ENCODE data around the gene SLC6A3. TPM values are rescaled to one million over a fixed set of nuclear protein-coding genes. Genes with fewer than 3 reads are reported as not detected.

Gene SLC6A3
- total and polyA plus RNA-seq, 3 donors from 2014 or later = 0.55 to 1.5 (median 0.83) TPM

- DNase-seq = no peak
- TF ChIP-seq POLR2A (IDR thresholded peaks at IDR 0.05) = no peak
- no peak for TF ChIP-seq CTCF (IDR thresholded peaks at IDR 0.05)
- no peaks in the 10 kb centered on the region for H3K36me3 ChIP-seq (ENCODE audit: low read depth, missing control alignments)
- intact Hi-C loops (cut with DNase I; ENCODE audit: low total_unique reads) = no loop called here
- H3K4me1 ChIP-seq = no peaks in the 10 kb centered on the region
- WGBS, 2 donors = 49 to 73% methylated on average over 6 to 16 of the region's 18 CpGs
- H3K27me3 ChIP-seq = no peaks in the 10 kb centered on the region
- H3K9me3 ChIP-seq = no peaks in the 10 kb centered on the region
- H3K27ac ChIP-seq = no peak overlapping the region
- H3K4me3 ChIP-seq = no peak overlapping the region
These were observed 25.5 kb upstream of the SLC6A3 start for GRCh38 chr5:1470762-1471211.

DNA sequence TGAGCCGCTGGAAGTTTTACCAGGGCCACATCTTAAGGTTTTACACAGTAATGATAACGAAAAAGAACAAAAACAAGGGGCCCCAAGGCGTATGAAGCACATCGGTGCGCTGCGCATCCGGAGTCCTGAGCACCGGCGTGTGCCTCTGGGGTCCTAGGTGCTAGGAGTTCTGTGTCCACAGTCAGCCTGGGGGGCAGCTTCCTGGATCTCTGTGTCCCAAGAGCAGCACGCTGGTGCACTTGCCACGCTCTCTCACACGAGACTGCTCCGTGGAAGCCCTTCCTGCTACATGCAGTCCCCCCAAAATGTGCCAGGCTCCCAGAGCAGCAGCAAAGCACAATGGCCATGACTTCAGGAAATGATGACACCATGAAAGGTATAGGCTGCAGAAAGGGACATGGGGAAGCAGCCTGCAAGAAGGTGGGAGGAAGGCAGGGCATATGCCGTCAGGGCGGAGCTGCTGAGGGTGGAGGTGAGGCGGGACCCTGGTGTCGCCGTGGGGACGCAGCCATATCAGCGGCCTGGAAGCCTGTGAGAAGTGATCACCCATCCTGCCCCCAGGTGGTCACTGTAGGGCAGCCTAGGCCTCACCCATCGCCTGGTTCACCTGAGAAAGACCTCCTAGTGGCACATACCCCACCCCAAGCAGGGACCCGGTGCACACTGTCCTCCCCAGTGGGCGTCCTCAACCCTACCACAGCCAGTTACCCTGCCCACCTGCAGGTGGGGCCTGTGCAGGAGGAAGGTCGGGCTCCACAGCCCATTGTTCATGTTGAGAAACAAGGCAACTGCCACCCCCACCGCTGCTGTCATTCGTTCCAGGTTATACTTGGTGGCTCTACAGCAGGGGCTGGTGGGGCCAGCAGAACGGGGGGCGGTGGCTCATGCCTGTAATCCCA, 23.6 kb upstream of the SLC6A3 start:
- Histone ChIP-seq H3K36me3 (ENCODE audit: low read depth, missing control alignments) (no peaks in the 10 kb centered on the region), H3K27me3 (no peaks in the 10 kb centered on the region), H3K9me3 (no peaks in the 10 kb centered on the region), H3K27ac (no peak overlapping the region), H3K4me3 (no peak overlapping the region), H3K4me1 (no peaks in the 10 kb centered on the region)
- DNase-seq = no peak
- intact Hi-C loops (cut with DNase I; ENCODE audit: low total_unique reads) = no loop called here
- TF ChIP-seq POLR2A (IDR thresholded peaks at IDR 0.05) = no peak
- no peak for TF ChIP-seq CTCF (IDR thresholded peaks at IDR 0.05)
- WGBS, 2 donors = 87 to 92% methylated on average over 18 to 28 of the region's 28 CpGs

DNA sequence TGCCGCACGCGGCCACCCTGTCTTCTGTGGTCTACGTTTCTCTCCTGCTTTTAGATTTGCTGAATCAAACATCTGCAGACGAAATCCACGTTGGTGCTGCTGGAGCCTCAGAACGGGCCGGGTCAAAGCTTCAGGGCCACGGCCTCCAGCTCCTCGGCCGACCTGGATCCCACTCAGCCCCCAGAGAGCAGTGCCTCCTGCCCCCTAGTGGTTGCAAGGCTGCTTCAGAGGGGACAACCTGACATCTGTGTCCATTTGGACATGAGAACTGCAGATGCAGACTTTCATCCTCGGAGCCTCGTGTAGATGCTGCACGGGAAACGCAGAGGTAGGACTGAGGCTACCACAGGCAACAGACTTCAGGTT, 23.0 kb upstream of the SLC6A3 start:
- 48 to 49% methylated on average over 12 to 15 of the region's 15 CpGs for WGBS, 2 donors
- Histone ChIP-seq H3K27me3 (no peaks in the 10 kb centered on the region), H3K27ac (no peak overlapping the region), H3K4me1 (no peaks in the 10 kb centered on the region), H3K9me3 (no peaks in the 10 kb centered on the region), H3K4me3 (no peak overlapping the region), H3K36me3 (ENCODE audit: low read depth, missing control alignments) (no peaks in the 10 kb centered on the region)
- TF ChIP-seq POLR2A (IDR thresholded peaks at IDR 0.05) (no peak), CTCF (IDR thresholded peaks at IDR 0.05) (peak; percentile 31 to 63 (median 60))
- peak; percentile 67 for DNase-seq
- intact Hi-C loops (cut with DNase I; ENCODE audit: low total_unique reads) = no loop called here

- H3K9me3 ChIP-seq = no peaks in the 10 kb centered on the region
- no peaks in the 10 kb centered on the region for H3K4me1 ChIP-seq
- 58 to 76% methylated on average over 43 to 51 of the region's 51 CpGs for WGBS, 2 donors
- DNase-seq = no peak
- no peaks in the 10 kb centered on the region for H3K36me3 ChIP-seq (ENCODE audit: low read depth, missing control alignments)
- no peak overlapping the region for H3K27ac ChIP-seq
- TF ChIP-seq POLR2A (IDR thresholded peaks at IDR 0.05) = no peak
- no peak for TF ChIP-seq CTCF (IDR thresholded peaks at IDR 0.05)
- peak overlapping the region in 1 of 2 donors; percentile 20 for H3K4me3 ChIP-seq
- intact Hi-C loops (cut with DNase I; ENCODE audit: low total_unique reads) = no loop called here
- H3K27me3 ChIP-seq = no peaks in the 10 kb centered on the region
These were observed 22.4 kb upstream of the SLC6A3 start for GRCh38 chr5:1467341-1468246.

All from testis (tissue), 3 donors.